HCEC 1CT (cell line): Measurements from ENCODE around the gene INTS14.
"Not testable (repeated sequence)": the region's sequence is repeated elsewhere in the genome, so short reads cannot be mapped to it uniquely, and the experiment has no call there.

ENCODE experiments used
- DNase-seq: peaks from one replicate; pipeline ENCODE4 v3.0.0-alpha.2; 2017

The INTS14 gene

GRCh38 chr15:65630760-65631159 lies 19.8 kb upstream of the INTS14 start:
- DNase-seq: no peak

GRCh38 chr15:65629548-65629947 lies 18.6 kb upstream of the INTS14 start:
- DNase-seq: no peak

GRCh38 chr15:65626856-65627255 lies 15.9 kb upstream of the INTS14 start:
- no peak for DNase-seq

GRCh38 chr15:65623103-65623502 lies 12.2 kb upstream of the INTS14 start:
- DNase-seq: no peak

GRCh38 chr15:65621638-65622037 lies 10.7 kb upstream of the INTS14 start, which contains the start of gene SLC24A1:
Gene SLC24A1 (plus strand): TSS chr15:65621938. CDS start chr15:65624081, 2,143 bp downstream.
- no peak for DNase-seq

GRCh38 chr15:65620833-65621232 lies 9.9 kb upstream of the INTS14 start:
- DNase-seq: no peak

- DNase-seq: no peak
Observed at GRCh38 chr15:65619626-65620290, 8.8 kb upstream of the INTS14 start.

GRCh38 chr15:65618560-65619109 lies 7.7 kb upstream of the INTS14 start:
- no peak for DNase-seq

GRCh38 chr15:65615887-65616286 lies 5.0 kb upstream of the INTS14 start:
- not testable (repeated sequence) for DNase-seq

GRCh38 chr15:65612949-65613744 lies 2.2 kb upstream of the INTS14 start:
- DNase-seq: no peak

GRCh38 chr15:65612616-65612946 lies 1.6 kb upstream of the INTS14 start:
- peak; percentile 37 for DNase-seq

GRCh38 chr15:65611888-65612615 lies 1.1 kb upstream of the INTS14 start:
- no peak for DNase-seq

GRCh38 chr15:65603559-65603958 lies 7.4 kb downstream of the INTS14 start:
- no peak for DNase-seq

GRCh38 chr15:65603134-65603533 lies 7.8 kb downstream of the INTS14 start:
- DNase-seq: no peak

GRCh38 chr15:65599677-65600076 lies 11.3 kb downstream of the INTS14 start:
- DNase-seq: no peak

- DNase-seq: no peak
Observed at GRCh38 chr15:65598468-65598867, 12.5 kb downstream of the INTS14 start.

- DNase-seq: no peak
Observed at GRCh38 chr15:65595960-65596359, 15.0 kb downstream of the INTS14 start.

- DNase-seq: no peak
Observed at GRCh38 chr15:65587094-65587493, 23.8 kb downstream of the INTS14 start.

- no peak for DNase-seq
Observed at GRCh38 chr15:65584241-65584640, 26.7 kb downstream of the INTS14 start.

- DNase-seq: no peak
Observed at GRCh38 chr15:65583701-65584100, 27.2 kb downstream of the INTS14 start.

- DNase-seq: peak; percentile 79
Observed at GRCh38 chr15:65580287-65580686, 30.6 kb downstream of the INTS14 start.

GRCh38 chr15:65579762-65580161 lies 31.2 kb downstream of the INTS14 start:
- no peak for DNase-seq

GRCh38 chr15:65578904-65579728 lies 31.8 kb downstream of the INTS14 start:
- no peak for DNase-seq
